DND-41 (cell line): ENCODE data around the gene IL13RA1.

ENCODE experiments used
- ATAC-seq: fragments of 200-7000 bp; cut with Tn5 transposase; 3 replicates; pipeline ENCODE4 v1.9.1; 2021; ENCODE audit warnings: low read depth; ENCODE audit not compliant: insufficient read depth
- DNase-seq: peaks from one replicate; pipeline ENCODE4 v3.0.0-alpha.2; 2020
- H2AFZ ChIP-seq: 2 replicates; pipeline ENCODE4 v1.6.0; 2012; ENCODE audit warnings: low read depth, low read length
- H3K27ac ChIP-seq: 2 replicates; pipeline ENCODE4 v1.5.1; 2012; ENCODE audit warnings: low read length, inconsistent platforms
- H3K27me3 ChIP-seq: fragments of 200-600 bp; sonication (generic); 2 replicates; pipeline ENCODE4 v1.6.0; 2012; ENCODE audit warnings: low read length, mild to moderate bottlenecking, inconsistent platforms; ENCODE audit not compliant: insufficient read depth, poor library complexity
- H3K36me3 ChIP-seq: 2 replicates; pipeline ENCODE4 v1.5.1; 2012; ENCODE audit warnings: low read length, inconsistent platforms; ENCODE audit not compliant: insufficient read depth
- H3K4me1 ChIP-seq: 2 replicates; pipeline ENCODE4 v1.5.1; 2012; ENCODE audit warnings: mild to moderate bottlenecking, low read length; ENCODE audit not compliant: insufficient read depth
- H3K4me2 ChIP-seq: 2 replicates; pipeline ENCODE4 v1.6.0; 2012; ENCODE audit warnings: mild to moderate bottlenecking, moderate library complexity, low read length, inconsistent platforms; ENCODE audit not compliant: insufficient read depth
- H3K4me3 ChIP-seq, 2 experiments: fragments of 200-600 bp in 1 of 2; shearing (Covaris generic) in 1 of 2; 2 replicates each; pipeline ENCODE4 v1.5.1; 2012 to 2016; ENCODE audit warnings: inconsistent platforms in 2 of 2, low read length in 2 of 2, mild to moderate bottlenecking in 2 of 2, low read depth in 1 of 2, moderate library complexity in 1 of 2
- H3K79me2 ChIP-seq: 2 replicates; pipeline ENCODE4 v1.6.0; 2012; ENCODE audit warnings: low read length, inconsistent platforms; ENCODE audit not compliant: insufficient read depth
- H3K9ac ChIP-seq: 2 replicates; pipeline ENCODE4 v1.6.0; 2012; ENCODE audit warnings: low read depth, mild to moderate bottlenecking, inconsistent platforms, low read length, moderate library complexity
- H3K9me3 ChIP-seq: 2 replicates; pipeline ENCODE4 v1.5.1; 2012; ENCODE audit warnings: low read length, moderate library complexity, mild to moderate bottlenecking, inconsistent platforms; ENCODE audit not compliant: insufficient read depth, severe bottlenecking
- H4K20me1 ChIP-seq: 2 replicates; pipeline ENCODE4 v1.6.0; 2012; ENCODE audit warnings: low read length; ENCODE audit not compliant: insufficient read depth
- CTCF ChIP-seq: IDR thresholded peaks from 2 replicates; pipeline ENCODE4 v1.5.1; 2012; ENCODE audit warnings: borderline replicate concordance, low read length, moderate library complexity, mild to moderate bottlenecking; ENCODE audit not compliant: poor library complexity, severe bottlenecking; ENCODE audit errors: extremely low read depth
- EZH2 ChIP-seq: IDR thresholded peaks from 3 replicates; pipeline ENCODE4 v1.6.1; 2012; ENCODE audit warnings: borderline replicate concordance, low read depth, mild to moderate bottlenecking, moderate library complexity, low read length, inconsistent platforms; ENCODE audit not compliant: severe bottlenecking

IL13RA1 gene

GRCh38 chrX:118770133-118770760 lies 42.8 kb downstream of the IL13RA1 start:
- DNase-seq (no peak), ATAC-seq (no peak)
- H3K4me2 ChIP-seq = no peak overlapping the region
- no peaks in the 10 kb centered on the region for H3K4me1 ChIP-seq
- H4K20me1 ChIP-seq = no peaks in the 10 kb centered on the region
- no peak for TF ChIP-seq CTCF
- no peak for TF ChIP-seq EZH2
- no peaks in the 10 kb centered on the region for H3K79me2 ChIP-seq
- no peak overlapping the region for H2AFZ ChIP-seq
- H3K9ac ChIP-seq = no peak overlapping the region
- H3K36me3 ChIP-seq = no peaks in the 10 kb centered on the region
- no peak overlapping the region for H3K27ac ChIP-seq
- H3K9me3 ChIP-seq = no peaks in the 10 kb centered on the region
- no peak overlapping the region for H3K4me3 ChIP-seq
- H3K27me3 ChIP-seq = no peaks in the 10 kb centered on the region

GRCh38 chrX:118772051-118772450 lies 44.6 kb downstream of the IL13RA1 start:
- no peaks in the 10 kb centered on the region for H3K27me3 ChIP-seq
- ATAC-seq (no peak), DNase-seq (no peak)
- H3K27ac ChIP-seq = no peak overlapping the region
- H3K4me3 ChIP-seq = no peak overlapping the region
- no peaks in the 10 kb centered on the region for H3K36me3 ChIP-seq
- no peak overlapping the region for H2AFZ ChIP-seq
- H3K4me2 ChIP-seq = no peak overlapping the region
- TF ChIP-seq CTCF (no peak), EZH2 (no peak)
- no peak overlapping the region for H3K9ac ChIP-seq
- H3K4me1 ChIP-seq = no peaks in the 10 kb centered on the region
- no peaks in the 10 kb centered on the region for H3K9me3 ChIP-seq
- H4K20me1 ChIP-seq = no peaks in the 10 kb centered on the region
- H3K79me2 ChIP-seq = no peaks in the 10 kb centered on the region

GRCh38 chrX:118773782-118774181 lies 46.4 kb downstream of the IL13RA1 start:
- Histone ChIP-seq H3K4me3 (no peak overlapping the region), H3K9ac (no peak overlapping the region), H3K4me1 (no peaks in the 10 kb centered on the region), H3K79me2 (no peaks in the 10 kb centered on the region), H3K9me3 (no peaks in the 10 kb centered on the region), H4K20me1 (no peaks in the 10 kb centered on the region), H3K36me3 (no peaks in the 10 kb centered on the region), H2AFZ (no peak overlapping the region), H3K27me3 (no peaks in the 10 kb centered on the region), H3K27ac (no peak overlapping the region), H3K4me2 (no peak overlapping the region)
- TF ChIP-seq CTCF = no peak
- TF ChIP-seq EZH2 = no peak
- no peak for ATAC-seq
- DNase-seq = no peak
